IMR-90 (cell line): ENCODE measurements around the gene PDZD2. TPM values are rescaled to one million over a fixed set of nuclear protein-coding genes. Genes with fewer than 3 reads are reported as not detected.

ENCODE experiments used
- ATAC-seq: fragments of 200-7000 bp; cut with Tn5 transposase; 2 replicates; pipeline ENCODE4 v1.9.1; 2020; ENCODE audit warnings: low read depth, mild to moderate bottlenecking, moderate library complexity
- BruUV-seq: library from RNA; stranded (reverse); fragments of 400-500 nt; replicated peaks from 2 replicates; lab custom pipeline; 2021; lab: Mats Ljungman, UMichigan
- CTCF ChIA-PET: fragments of 300-600 bp; formaldehyde crosslinking; extraction: SDS; loops from one replicate; lab custom pipeline; 2021; ENCODE audit warnings: antibody characterized with exemption; lab: Yijun Ruan, JAX
- POLR2A ChIA-PET: fragments of 300-600 bp; sonication (Branson Sonifier 250); formaldehyde crosslinking; loops from one replicate; lab custom pipeline; 2022; ENCODE audit warnings: antibody characterized with exemption; ENCODE audit not compliant: unreplicated experiment; lab: Charles Lee
- DNase-seq: peaks from one replicate; pipeline ENCODE4 v3.0.0; 2013
- H2AFZ ChIP-seq: replicated peaks from 2 replicates; pipeline ENCODE3; 2013; ENCODE audit warnings: low read length, mild to moderate bottlenecking; ENCODE audit not compliant: poor library complexity
- H2AK5ac ChIP-seq: 2 replicates; pipeline ENCODE4 v1.6.1; 2013; ENCODE audit warnings: low read depth, low read length, inconsistent platforms
- H2AK9ac ChIP-seq: replicated peaks from 2 replicates; pipeline ENCODE3; 2013; ENCODE audit warnings: mild to moderate bottlenecking, low read depth, low read length, moderate library complexity; ENCODE audit not compliant: poor library complexity
- H2BK120ac ChIP-seq: 2 replicates; pipeline ENCODE4 v1.6.1; 2013; ENCODE audit warnings: low read depth, low read length, inconsistent platforms
- H2BK15ac ChIP-seq: 3 replicates; pipeline ENCODE4 v1.6.1; 2013; ENCODE audit warnings: low read depth, low read length, inconsistent platforms
- H2BK20ac ChIP-seq: 2 replicates; pipeline ENCODE4 v1.6.1; 2013; ENCODE audit warnings: low read depth, mild to moderate bottlenecking, inconsistent platforms, low read length, moderate library complexity
- H2BK5ac ChIP-seq: 2 replicates; pipeline ENCODE4 v1.6.1; 2013; ENCODE audit warnings: mild to moderate bottlenecking, low read depth, low read length, inconsistent platforms; ENCODE audit not compliant: poor library complexity, severe bottlenecking
- H3K14ac ChIP-seq: replicated peaks from 2 replicates; pipeline ENCODE4 v1.6.1; 2013; ENCODE audit warnings: low read depth, low read length, inconsistent platforms
- H3K18ac ChIP-seq: 2 replicates; pipeline ENCODE4 v1.6.1; 2013; ENCODE audit warnings: low read depth, low read length, control low read depth
- H3K23ac ChIP-seq: 2 replicates; pipeline ENCODE4 v1.6.1; 2013; ENCODE audit warnings: low read depth, low read length, inconsistent platforms
- H3K27ac ChIP-seq: 2 replicates; pipeline ENCODE4 v1.5.1; 2013; ENCODE audit warnings: mild to moderate bottlenecking, control low read depth, low read length; ENCODE audit not compliant: insufficient read depth
- H3K27me3 ChIP-seq: 2 replicates; pipeline ENCODE4 v1.6.1; 2013; ENCODE audit warnings: low read length; ENCODE audit not compliant: control insufficient read depth, insufficient read depth
- H3K36me3 ChIP-seq: 2 replicates; pipeline ENCODE4 v1.6.1; 2013; ENCODE audit warnings: low read length, mixed read lengths; ENCODE audit not compliant: control insufficient read depth, insufficient read depth
- H3K4ac ChIP-seq: 2 replicates; pipeline ENCODE4 v1.6.1; 2013; ENCODE audit warnings: low read depth, low read length, inconsistent platforms
- H3K4me1 ChIP-seq: 2 replicates; pipeline ENCODE4 v1.6.1; 2013; ENCODE audit warnings: low read length, mixed read lengths; ENCODE audit not compliant: control insufficient read depth, insufficient read depth
- H3K4me2 ChIP-seq: 2 replicates; pipeline ENCODE4 v1.6.1; 2013; ENCODE audit warnings: low read depth, mild to moderate bottlenecking, control low read depth, low read length, moderate library complexity
- H3K4me3 ChIP-seq: 2 replicates; pipeline ENCODE4 v1.5.1; 2013; ENCODE audit warnings: low read depth, mild to moderate bottlenecking, control low read depth, low read length, moderate library complexity; ENCODE audit not compliant: insufficient read depth
- H3K56ac ChIP-seq: 2 replicates; pipeline ENCODE4 v1.6.1; 2013; ENCODE audit warnings: low read length, inconsistent platforms; ENCODE audit not compliant: insufficient read depth; ENCODE audit errors: extremely low read depth
- H3K79me1 ChIP-seq, 2 experiments: 2 replicates each; pipeline ENCODE4 v1.6.1; 2013; ENCODE audit warnings: low read length in 2 of 2, inconsistent platforms in 1 of 2, low read depth in 1 of 2
- H3K9ac ChIP-seq: 2 replicates; pipeline ENCODE4 v1.6.1; 2013; ENCODE audit warnings: low read depth, low read length, control low read depth
- H3K9me1 ChIP-seq: 2 replicates; pipeline ENCODE4 v1.6.1; 2013; ENCODE audit warnings: low read length, inconsistent platforms; ENCODE audit not compliant: insufficient read depth
- H3K9me3 ChIP-seq: 2 replicates; pipeline ENCODE4 v1.6.1; 2013; ENCODE audit warnings: low read length; ENCODE audit not compliant: control insufficient read depth, insufficient read depth
- H4K20me1 ChIP-seq: 2 replicates; pipeline ENCODE4 v1.6.1; 2013; ENCODE audit warnings: low read length, inconsistent platforms; ENCODE audit not compliant: insufficient read depth
- H4K5ac ChIP-seq: 2 replicates; pipeline ENCODE4 v1.6.1; 2013; ENCODE audit warnings: mild to moderate bottlenecking, low read depth, low read length, control low read depth
- H4K8ac ChIP-seq, 2 experiments: 2 replicates each; pipeline ENCODE4 v1.6.1; 2013; ENCODE audit warnings: low read depth in 2 of 2, low read length in 2 of 2, control low read depth in 1 of 2, inconsistent platforms in 1 of 2
- H4K91ac ChIP-seq: 2 replicates; pipeline ENCODE4 v1.6.1; 2013; ENCODE audit warnings: low read depth, low read length, inconsistent platforms; ENCODE audit not compliant: insufficient read depth
- BHLHE40 ChIP-seq: fragments of 150-350 bp; IDR thresholded peaks from 2 replicates; pipeline ENCODE4 v1.6.1; 2016; ENCODE audit warnings: mild to moderate bottlenecking, low read depth, low read length
- CEBPB ChIP-seq: IDR thresholded peaks from 2 replicates; pipeline ENCODE4 v1.6.1; 2012; ENCODE audit warnings: low read depth, low read length, improper control_type of control experiment
- CHD1 ChIP-seq: IDR thresholded peaks from 2 replicates; pipeline ENCODE4 v1.6.1; 2012; ENCODE audit warnings: low read depth, low read length, improper control_type of control experiment
- ELK1 ChIP-seq: fragments of 150-350 bp; IDR thresholded peaks from 2 replicates; pipeline ENCODE4 v1.6.1; 2016; ENCODE audit warnings: low read depth, mild to moderate bottlenecking, low read length, moderate library complexity, borderline replicate concordance
- FOS ChIP-seq: fragments of 150-350 bp; IDR thresholded peaks from 2 replicates; pipeline ENCODE4 v1.6.1; 2016; ENCODE audit warnings: low read depth, low read length
- MAFK ChIP-seq: IDR thresholded peaks from 2 replicates; pipeline ENCODE4 v1.6.1; 2012; ENCODE audit warnings: low read depth, low read length, improper control_type of control experiment
- MAZ ChIP-seq: IDR thresholded peaks from 2 replicates; pipeline ENCODE4 v1.6.1; 2012; ENCODE audit warnings: low read depth, mild to moderate bottlenecking, low read length, improper control_type of control experiment, moderate library complexity, borderline replicate concordance
- MXI1 ChIP-seq: IDR thresholded peaks from 2 replicates; pipeline ENCODE4 v1.6.1; 2012; ENCODE audit warnings: low read depth, mild to moderate bottlenecking, low read length, moderate library complexity, borderline replicate concordance
- NFE2L2 ChIP-seq: fragments of 150-350 bp; IDR thresholded peaks from 2 replicates; pipeline ENCODE4 v1.6.1; 2016; ENCODE audit warnings: low read depth, mild to moderate bottlenecking, low read length
- POLR2A ChIP-seq: IDR thresholded peaks from 2 replicates; pipeline ENCODE4 v1.6.1; 2012; ENCODE audit warnings: mild to moderate bottlenecking, low read depth, low read length
- RAD21 ChIP-seq: IDR thresholded peaks from 2 replicates; pipeline ENCODE4 v1.6.1; 2012; ENCODE audit warnings: low read length, improper control_type of control experiment
- RCOR1 ChIP-seq: IDR thresholded peaks from 2 replicates; pipeline ENCODE4 v1.6.1; 2012; ENCODE audit warnings: mild to moderate bottlenecking, low read length, improper control_type of control experiment; ENCODE audit not compliant: insufficient replicate concordance
- RFX5 ChIP-seq: IDR thresholded peaks from 2 replicates; pipeline ENCODE4 v1.8.0; 2012; ENCODE audit warnings: low read depth, mild to moderate bottlenecking, low read length, moderate library complexity
- SMC3 ChIP-seq: fragments of 150-350 bp; IDR thresholded peaks from 2 replicates; pipeline ENCODE4 v1.6.1; 2016; ENCODE audit warnings: low read depth, mild to moderate bottlenecking, antibody characterized with exemption, low read length, moderate library complexity
- USF2 ChIP-seq: fragments of 150-350 bp; IDR thresholded peaks from 2 replicates; pipeline ENCODE4 v1.6.1; 2017; ENCODE audit warnings: mild to moderate bottlenecking, antibody characterized with exemption, low read length, low read depth
- WGBS, 2 experiments: methylation state at CpG; one replicate each; pipeline versions ENCODE4 v1.1.5 to v1.1.7; 2013; ENCODE audit warnings: missing lambda C conversion rate in 2 of 2; ENCODE audit not compliant: insufficient read length in 1 of 2; ENCODE audit errors: extremely low coverage in 2 of 2; 5-methylcytosine and 5-hydroxymethylcytosine counted together
- dilution Hi-C: fragments of 300-500 bp; cut with HindIII; formaldehyde crosslinking; loops from one replicate; pipeline ENCODE4 v1.14.3; 2018; ENCODE audit warnings: low sequenced_read_pairs; ENCODE audit not compliant: unreplicated experiment
- in situ Hi-C: fragments of 300-500 bp; cut with MboI; formaldehyde crosslinking; loops from 3 replicates; pipeline ENCODE4 v1.14.3; 2019; ENCODE audit warnings: low sequenced_read_pairs, inconsistent platforms, mixed read lengths
- intact Hi-C: fragments of 100-400 bp; cut with micrococcal nuclease; formaldehyde crosslinking; loops from 2 replicates; pipeline ENCODE4 v1.10.0; 2022
- polyA plus RNA-seq, 3 experiments: library from polyadenylated mRNA; depleted of rRNA; stranded (reverse); fragments of >200 nt; gene quantifications; 2 replicates each; pipeline ENCODE4 v1.2.3, GENCODE V29; 2012; ENCODE audit warnings: low replicate concordance in 1 of 3
- total RNA-seq: library from RNA; depleted of rRNA; stranded (reverse); fragments of >200 nt; gene quantifications from 2 replicates; pipeline ENCODE4 v1.2.3, GENCODE V29; 2012
- TF ChIP-seq, protein P1 (sequence below): conservative IDR thresholded peaks from 2 replicates; pipeline ENCODE4 v1.5.1; 2012; ENCODE audit warnings: mild to moderate bottlenecking, low read depth, low read length, improper control_type of control experiment

The PDZD2 gene
- total and polyA plus RNA-seq, 2 of the 4 experiments (the other 2 are of a cell fraction), result under 0.01 to 0.02 TPM

GRCh38 chr5:31605920-31606319 lies 33.0 kb upstream of the PDZD2 start:
- Histone ChIP-seq H3K79me1 (no peaks in the 10 kb centered on the region), H2AFZ (no peak overlapping the region), H4K20me1 (no peaks in the 10 kb centered on the region), H3K4ac (no peak overlapping the region), H3K27ac (no peak overlapping the region), H3K4me3 (no peak overlapping the region), H3K36me3 (no peaks in the 10 kb centered on the region), H2BK15ac (no peak overlapping the region), H2BK20ac (no peak overlapping the region), H3K23ac (no peak overlapping the region), H4K5ac (no peak overlapping the region), H3K9me1 (no peaks in the 10 kb centered on the region), H3K18ac (no peak overlapping the region), H2AK9ac (no peak overlapping the region), H2AK5ac (no peak overlapping the region), H4K91ac (no peak overlapping the region), H2BK5ac (no peak overlapping the region), H3K4me1 (no peaks in the 10 kb centered on the region), H3K9ac (no peak overlapping the region), H2BK120ac (no peak overlapping the region), H3K56ac (no peak overlapping the region), H3K9me3 (no peaks in the 10 kb centered on the region), H4K8ac (no peak overlapping the region), H3K4me2 (no peak overlapping the region), H3K27me3 (peaks cover 4% of the 10 kb centered on the region), H3K14ac (no peak overlapping the region)
- WGBS, 2 experiments, result no CpG with 5 or more reads among the region's 1 CpG
- no peak for TF ChIP-seq RCOR1
- no peak for TF ChIP-seq MAZ
- no peak for TF ChIP-seq RAD21
- no peak for TF ChIP-seq SMC3
- no peak for TF ChIP-seq MXI1
- TF ChIP-seq POLR2A, result no peak
- no peak for TF ChIP-seq FOS
- no peak for TF ChIP-seq BHLHE40
- TF ChIP-seq ELK1, result no peak
- TF ChIP-seq NFE2L2, result no peak
- TF ChIP-seq, protein P1, sequence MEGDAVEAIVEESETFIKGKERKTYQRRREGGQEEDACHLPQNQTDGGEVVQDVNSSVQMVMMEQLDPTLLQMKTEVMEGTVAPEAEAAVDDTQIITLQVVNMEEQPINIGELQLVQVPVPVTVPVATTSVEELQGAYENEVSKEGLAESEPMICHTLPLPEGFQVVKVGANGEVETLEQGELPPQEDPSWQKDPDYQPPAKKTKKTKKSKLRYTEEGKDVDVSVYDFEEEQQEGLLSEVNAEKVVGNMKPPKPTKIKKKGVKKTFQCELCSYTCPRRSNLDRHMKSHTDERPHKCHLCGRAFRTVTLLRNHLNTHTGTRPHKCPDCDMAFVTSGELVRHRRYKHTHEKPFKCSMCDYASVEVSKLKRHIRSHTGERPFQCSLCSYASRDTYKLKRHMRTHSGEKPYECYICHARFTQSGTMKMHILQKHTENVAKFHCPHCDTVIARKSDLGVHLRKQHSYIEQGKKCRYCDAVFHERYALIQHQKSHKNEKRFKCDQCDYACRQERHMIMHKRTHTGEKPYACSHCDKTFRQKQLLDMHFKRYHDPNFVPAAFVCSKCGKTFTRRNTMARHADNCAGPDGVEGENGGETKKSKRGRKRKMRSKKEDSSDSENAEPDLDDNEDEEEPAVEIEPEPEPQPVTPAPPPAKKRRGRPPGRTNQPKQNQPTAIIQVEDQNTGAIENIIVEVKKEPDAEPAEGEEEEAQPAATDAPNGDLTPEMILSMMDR, result no peak
- TF ChIP-seq CHD1, result no peak
- TF ChIP-seq CEBPB, result no peak
- no peak for TF ChIP-seq USF2
- TF ChIP-seq MAFK, result no peak
- TF ChIP-seq RFX5, result no peak
- DNase-seq (no peak), ATAC-seq (no peak)
- intact Hi-C loops, result no loop called here
- dilution Hi-C loops, result no loop called here
- ChIA-PET POLR2A (no interaction called here), CTCF (no interaction called here)
- in situ Hi-C loops, result no loop called here
- BruUV-seq, result no TSS peak
